Panc1 (cell line): ENCODE data around the gene MTFR1L. TPM values are rescaled to one million over a fixed set of nuclear protein-coding genes. Genes with fewer than 3 reads are reported as not detected.

Experiments
- ATAC-seq: fragments of 200-7000 bp; cut with Tn5 transposase; 2 replicates; pipeline ENCODE4 v1.9.1; 2020; ENCODE audit warnings: mild to moderate bottlenecking, moderate library complexity
- BruUV-seq: library from RNA; stranded (reverse); fragments of 400-500 nt; replicated peaks from 2 replicates; lab custom pipeline; 2021; lab: Mats Ljungman, UMichigan
- CTCF ChIA-PET: fragments of 300-600 bp; sonication (Branson Sonifier 250); formaldehyde crosslinking; loops from one replicate; lab custom pipeline; 2022; ENCODE audit warnings: antibody characterized with exemption; lab: Charles Lee
- POLR2A ChIA-PET: fragments of 300-600 bp; sonication (Branson Sonifier 250); formaldehyde crosslinking; loops from one replicate; lab custom pipeline; 2022; ENCODE audit warnings: antibody characterized with exemption; lab: Charles Lee
- DNase-seq: peaks from one replicate; pipeline ENCODE4 v3.0.0-alpha.2; 2010; ENCODE audit warnings: low read depth, low spot score
- H3K27ac ChIP-seq: 2 replicates; pipeline ENCODE4 v1.5.1; 2011; ENCODE audit warnings: mild to moderate bottlenecking, low read length, inconsistent platforms
- H3K27me3 ChIP-seq: fragments of 200-500 bp; sonication (Bioruptor generic); 2 replicates; pipeline ENCODE4 v1.6.0; 2014; ENCODE audit warnings: low read length, inconsistent platforms; ENCODE audit not compliant: control insufficient read depth, insufficient read depth
- H3K36me3 ChIP-seq: fragments of 200-500 bp; sonication (Bioruptor generic); 2 replicates; pipeline ENCODE4 v1.5.1; 2014; ENCODE audit warnings: inconsistent platforms, mild to moderate bottlenecking, low read length, moderate library complexity; ENCODE audit not compliant: control insufficient read depth, insufficient read depth
- H3K4me1 ChIP-seq: 2 replicates; pipeline ENCODE4 v1.5.1; 2011; ENCODE audit warnings: inconsistent platforms, mild to moderate bottlenecking, low read length, moderate library complexity; ENCODE audit not compliant: control insufficient read depth, insufficient read depth
- H3K4me3 ChIP-seq, 2 experiments: 2 replicates each; pipeline ENCODE4 v1.5.1; 2011 to 2012; ENCODE audit warnings: low read depth in 2 of 2, low read length in 2 of 2, mild to moderate bottlenecking in 2 of 2, inconsistent platforms in 1 of 2, moderate library complexity in 1 of 2
- H3K9me3 ChIP-seq: fragments of 200-500 bp; sonication (Bioruptor generic); 2 replicates; pipeline ENCODE4 v1.5.1; 2014; ENCODE audit warnings: low read depth, mild to moderate bottlenecking, inconsistent platforms, low read length, moderate library complexity; ENCODE audit not compliant: control insufficient read depth, insufficient read depth
- CTCF ChIP-seq: fragments of 450-650 bp; IDR thresholded peaks from 2 replicates; pipeline ENCODE4 v1.5.1; 2017; ENCODE audit warnings: mild to moderate bottlenecking
- POLR2AphosphoS5 ChIP-seq: IDR thresholded peaks from 2 replicates; pipeline ENCODE4 v1.6.1; 2012; ENCODE audit warnings: mild to moderate bottlenecking, low read depth, low read length, moderate library complexity
- REST ChIP-seq, 2 experiments: IDR thresholded peaks; 2 replicates each; pipeline ENCODE4 v1.6.1; 2011 to 2012; ENCODE audit warnings: low read depth in 2 of 2, control low read depth in 1 of 2, low read length in 1 of 2, mild to moderate bottlenecking in 1 of 2, moderate library complexity in 1 of 2; ENCODE audit not compliant: insufficient read depth in 1 of 2
- SIN3A ChIP-seq: IDR thresholded peaks from 2 replicates; pipeline ENCODE4 v1.6.1; 2012; ENCODE audit warnings: low read depth, mild to moderate bottlenecking, low read length, moderate library complexity, borderline replicate concordance; ENCODE audit not compliant: insufficient read depth
- TCF7L2 ChIP-seq: IDR thresholded peaks from 2 replicates; pipeline ENCODE4 v1.6.1; 2011; ENCODE audit warnings: mild to moderate bottlenecking, low read depth, low read length, inconsistent platforms
- in situ Hi-C: cut with HindIII; loops from 2 replicates; pipeline ENCODE4 v1.10.0; 2016; ENCODE audit warnings: low sequenced_read_pairs, low pct_unique_long_range_greater_than_20kb
- intact Hi-C: fragments of 100-400 bp; cut with micrococcal nuclease; formaldehyde crosslinking; loops from one replicate; pipeline ENCODE4 v1.10.0; 2022; ENCODE audit not compliant: unreplicated experiment
- total RNA-seq: library from RNA; stranded (reverse); gene quantifications from one replicate; pipeline ENCODE4 v1.2.1, GENCODE V29; 2021; ENCODE audit not compliant: unreplicated experiment

MTFR1L gene
- total RNA-seq, 1 experiment from 2014 or later: 68.5 TPM

DNA sequence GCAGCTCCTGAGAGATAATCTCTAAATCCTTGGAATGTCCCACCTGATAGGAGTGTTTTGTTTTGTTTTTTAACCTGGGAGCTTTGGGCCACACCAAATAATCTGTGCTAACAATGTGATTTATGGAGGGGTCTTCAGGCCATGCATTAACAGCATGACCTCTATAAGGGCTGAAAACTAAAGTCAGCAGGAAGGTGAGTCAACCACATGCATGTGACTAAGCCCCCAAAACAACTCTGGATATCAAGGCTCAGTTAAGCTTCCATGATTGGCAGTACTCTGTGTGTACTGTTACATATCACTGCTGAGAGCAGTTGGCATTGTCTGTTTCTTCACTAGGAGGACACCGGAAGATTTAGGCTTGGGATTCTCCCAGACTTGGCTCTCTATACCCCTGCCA, 28.8 kb downstream of the MTFR1L start:
- Histone ChIP-seq H3K36me3 (no peaks in the 10 kb centered on the region), H3K4me3 (no peak overlapping the region), H3K27me3 (no peaks in the 10 kb centered on the region), H3K27ac (peak overlapping the region; percentile 12; the same call in 1 of the 2 replicates), H3K4me1 (no peaks in the 10 kb centered on the region), H3K9me3 (no peaks in the 10 kb centered on the region)
- ChIA-PET CTCF (no interaction called here), POLR2A (interaction anchor here (0.5 to 0.7 kb wide), 2 partner anchors 139 to 329 kb away, joined by 4 read pairs; partner anchors contain the start of gene CNKSR1)
- no TSS peak for BruUV-seq
- ATAC-seq (0 out of 2 replicates have a peak, but pooled peaks have one; percentile 38), DNase-seq (no peak)
- TF ChIP-seq POLR2AphosphoS5: no peak
- TF ChIP-seq TCF7L2: no peak
- no peak for TF ChIP-seq SIN3A
- no peak for TF ChIP-seq REST (IDR thresholded peaks at IDR 0.05; ENCODE audit: insufficient read depth in 1 of 2, low read depth in 2 of 2, low read length in 1 of 2)
- no peak for TF ChIP-seq CTCF
- intact Hi-C loops (no loop called here), in situ Hi-C loops (no loop called here)

DNA sequence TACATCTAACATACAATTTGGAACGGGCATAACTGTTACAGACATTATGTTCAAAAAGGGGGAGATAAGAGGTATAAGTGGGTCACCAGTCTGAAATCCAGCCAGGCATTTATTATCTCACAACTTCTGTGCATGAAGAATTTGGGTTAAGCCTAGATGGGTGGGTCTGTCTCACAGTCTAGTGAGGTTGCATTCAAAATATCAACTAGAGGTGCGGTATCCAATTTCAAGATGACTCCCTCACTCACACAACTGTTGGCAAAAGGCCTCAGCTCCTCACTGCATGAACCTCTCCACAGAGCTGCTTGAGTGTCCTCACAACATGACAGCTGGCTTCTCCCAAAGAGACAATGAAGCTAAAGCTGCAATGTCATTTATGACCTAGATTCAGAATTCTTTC, 34.8 kb downstream of the MTFR1L start:
- intact Hi-C loops (no loop called here), in situ Hi-C loops (no loop called here)
- CTCF ChIA-PET: interaction anchor here (0.6 kb wide), 1 partner anchor 16 kb away, joined by 4 read pairs; no protein-coding TSS in a partner anchor
- Histone ChIP-seq H3K4me1 (peaks cover 5% of the 10 kb centered on the region; the same call in 1 of the 2 replicates), H3K9me3 (no peaks in the 10 kb centered on the region), H3K36me3 (no peaks in the 10 kb centered on the region; the same call in 1 of the 2 replicates), H3K4me3 (no peak overlapping the region), H3K27me3 (no peaks in the 10 kb centered on the region), H3K27ac (no peak overlapping the region)
- no peak for TF ChIP-seq SIN3A
- BruUV-seq: no TSS peak
- POLR2A ChIA-PET: no interaction called here
- DNase-seq: no peak
- no peak for ATAC-seq

DNA sequence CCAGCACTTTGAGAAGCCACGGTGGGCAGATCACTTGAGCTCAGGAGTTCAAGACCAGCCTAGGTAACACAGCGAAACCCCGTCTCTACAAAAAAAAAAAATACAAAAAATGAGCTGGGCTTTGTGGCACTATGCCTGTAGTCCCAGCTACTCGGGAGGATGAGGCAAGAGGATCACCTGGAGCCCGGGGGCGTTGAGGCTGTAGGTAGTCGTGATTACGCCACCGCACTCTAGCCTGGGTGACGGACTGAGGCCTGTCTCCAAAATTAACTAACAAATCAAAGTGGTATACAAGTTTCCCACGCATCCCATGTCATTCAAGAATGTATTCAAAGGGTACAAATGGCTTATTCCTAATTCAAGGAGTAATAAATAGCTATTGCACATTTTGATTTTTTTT, 37.1 kb downstream of the MTFR1L start:
- no peak for ATAC-seq
- H3K4me1 ChIP-seq: peaks cover 10% of the 10 kb centered on the region; the same call in 1 of the 2 replicates
- no peak for TF ChIP-seq POLR2AphosphoS5
- POLR2A ChIA-PET: interaction anchor here (0.6 kb wide), 1 partner anchor 9 kb away, joined by 3 read pairs; no protein-coding TSS in a partner anchor
- no peak overlapping the region for H3K27ac ChIP-seq
- TSS peak; percentile 68 for BruUV-seq
- CTCF ChIA-PET: interaction anchor here (0.7 kb wide), 1 partner anchor 286 kb away, joined by 4 read pairs; no protein-coding TSS in a partner anchor
- H3K4me3 ChIP-seq: no peak overlapping the region
- no peaks in the 10 kb centered on the region for H3K9me3 ChIP-seq
- intact Hi-C loops: no loop called here
- in situ Hi-C loops: no loop called here
- no peaks in the 10 kb centered on the region for H3K27me3 ChIP-seq
- DNase-seq: no peak
- no peaks in the 10 kb centered on the region; the same call in 1 of the 2 replicates for H3K36me3 ChIP-seq
